Measurements from ENCODE around the gene ZFPM1. TPM values are rescaled to one million over a fixed set of nuclear protein-coding genes. Genes with fewer than 3 reads are reported as not detected.
"Not testable (repeated sequence)": the region's sequence is repeated elsewhere in the genome, so short reads cannot be mapped to it uniquely, and the experiment has no call there.

ZFPM1 gene
- polyA plus RNA-seq, 2 donors, result 0.98 to 2.6 TPM

DNA sequence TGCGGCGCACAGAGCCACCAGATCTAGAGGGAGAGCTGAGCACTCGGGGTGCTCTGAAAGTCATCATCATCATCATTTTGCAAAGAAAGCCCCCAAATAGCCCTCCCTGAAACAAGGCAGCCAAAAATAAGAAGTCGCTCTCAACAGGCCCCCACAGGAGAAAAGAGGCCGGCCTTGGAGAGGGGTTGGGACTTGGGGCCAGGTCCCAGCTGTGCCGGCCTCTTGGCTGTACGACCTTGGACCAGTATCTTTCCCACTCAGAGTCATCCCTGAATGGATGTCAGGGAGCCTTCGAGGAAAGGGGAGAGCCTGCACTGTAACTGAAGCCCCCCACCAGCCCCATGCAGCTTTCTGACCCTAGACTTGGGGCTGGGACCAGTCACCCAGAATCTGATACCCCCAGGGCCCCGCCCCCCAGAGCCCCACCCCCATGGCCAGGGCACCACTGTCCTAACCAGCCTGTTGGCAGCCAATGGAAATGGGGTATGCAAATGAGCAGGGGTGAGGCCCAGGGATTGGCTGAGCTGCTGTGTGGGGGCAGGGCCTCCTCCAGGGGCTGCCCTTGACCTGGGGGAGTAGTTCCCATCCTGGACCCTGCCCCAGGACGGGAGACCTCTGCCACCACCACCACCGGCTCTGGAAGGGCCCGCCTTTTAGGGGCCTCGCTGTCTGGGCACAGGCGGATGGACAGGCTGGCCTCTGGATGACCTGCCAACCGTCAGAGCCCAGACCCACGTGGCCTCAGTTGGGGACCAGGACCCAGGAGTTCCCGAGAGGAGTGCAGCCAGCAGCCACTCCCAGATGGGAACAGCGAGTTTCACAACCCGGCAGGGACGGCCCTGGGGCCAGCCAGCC lies 15.4 kb downstream of the ZFPM1 start:
- H3K36me3 ChIP-seq (ENCODE audit: control insufficient read depth in 2 of 2, insufficient read depth in 2 of 2, low read length in 1 of 2), result no peaks in the 10 kb centered on the region
- no peak overlapping the region for H3K27ac ChIP-seq (ENCODE audit: low read depth in 2 of 2, low read length in 1 of 2)
- H3K4me1 ChIP-seq (ENCODE audit: control insufficient read depth in 2 of 2, insufficient read depth in 2 of 2, low read length in 1 of 2), result peaks cover 2 to 4% of the 10 kb centered on the region in 2 donors
- no peak overlapping the region for H3K4me3 ChIP-seq (ENCODE audit: low read depth in 1 of 2, low read length in 2 of 2)
- WGBS, 2 donors, result 61 to 69% methylated on average over 17 to 20 of the region's 20 CpGs
- no peaks in the 10 kb centered on the region for H3K9me3 ChIP-seq (ENCODE audit: control insufficient read depth in 2 of 2, insufficient read depth in 1 of 2, low read depth in 1 of 2, low read length in 1 of 2)
- no peaks in the 10 kb centered on the region for H3K27me3 ChIP-seq (ENCODE audit: control insufficient read depth in 1 of 2, insufficient read depth in 2 of 2, low read length in 2 of 2)

DNA sequence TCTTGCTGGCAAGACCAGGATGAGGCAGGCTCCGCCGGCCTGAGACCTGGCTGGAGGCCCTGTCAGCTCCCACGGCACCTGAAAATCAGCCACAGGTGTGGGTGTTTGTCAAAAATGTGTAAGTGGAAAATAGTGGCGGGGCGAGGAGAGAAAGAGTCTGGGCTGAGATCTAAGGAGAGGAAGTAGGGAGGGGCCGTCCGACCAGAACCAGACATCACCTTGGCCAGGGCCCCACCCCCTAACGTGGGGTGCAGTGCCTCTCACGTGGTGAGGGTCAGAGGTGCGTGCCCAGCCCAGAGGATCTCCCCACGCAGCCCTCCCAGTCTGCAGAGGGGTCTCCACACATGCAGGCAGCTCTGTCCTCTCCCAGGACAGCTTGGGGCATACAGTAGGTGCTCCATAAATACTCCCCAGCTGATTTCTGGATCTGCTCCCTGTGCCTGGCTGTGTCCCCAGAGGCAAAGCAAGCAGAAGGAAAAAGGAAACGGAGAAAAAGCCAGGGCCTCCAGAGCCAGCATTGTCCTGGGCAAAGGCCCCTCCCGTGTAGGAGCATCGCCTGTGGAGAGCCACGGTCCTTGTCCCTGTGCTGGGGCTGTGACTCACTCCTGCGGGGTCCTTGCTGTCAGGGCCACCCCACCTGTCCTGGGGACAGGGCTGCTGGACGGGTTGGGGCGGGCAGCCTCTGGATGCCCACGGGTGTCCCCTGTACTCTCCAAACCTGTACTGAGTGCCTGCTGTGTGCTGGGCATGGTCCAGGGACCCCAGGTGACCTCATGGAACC lies 16.7 kb downstream of the ZFPM1 start:
- no peak overlapping the region for H3K4me3 ChIP-seq (ENCODE audit: low read depth in 1 of 2, low read length in 2 of 2)
- 60 to 63% methylated on average over 18 to 19 of the region's 19 CpGs for WGBS, 2 donors
- H3K36me3 ChIP-seq (ENCODE audit: control insufficient read depth in 2 of 2, insufficient read depth in 2 of 2, low read length in 1 of 2), result no peaks in the 10 kb centered on the region
- H3K9me3 ChIP-seq (ENCODE audit: control insufficient read depth in 2 of 2, insufficient read depth in 1 of 2, low read depth in 1 of 2, low read length in 1 of 2), result no peaks in the 10 kb centered on the region
- no peaks in the 10 kb centered on the region for H3K27me3 ChIP-seq (ENCODE audit: control insufficient read depth in 1 of 2, insufficient read depth in 2 of 2, low read length in 2 of 2)
- no peak overlapping the region for H3K27ac ChIP-seq (ENCODE audit: low read depth in 2 of 2, low read length in 1 of 2)
- peaks cover 2 to 4% of the 10 kb centered on the region in 2 donors for H3K4me1 ChIP-seq (ENCODE audit: control insufficient read depth in 2 of 2, insufficient read depth in 2 of 2, low read length in 1 of 2)

DNA sequence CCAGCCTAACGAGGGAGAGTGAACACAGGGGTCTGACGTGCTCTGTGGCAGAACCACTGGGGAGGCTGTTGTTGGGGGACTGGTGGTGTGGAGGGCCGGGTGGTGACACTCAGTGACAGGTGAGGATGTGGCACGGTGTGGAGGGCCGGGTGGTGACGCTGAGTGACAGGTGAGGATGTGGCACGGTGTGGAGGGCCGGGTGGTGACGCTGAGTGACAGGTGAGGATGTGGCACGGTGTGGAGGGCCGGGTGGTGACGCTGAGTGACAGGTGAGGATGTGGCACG lies 17.3 kb downstream of the ZFPM1 start:
- 64 to 83% methylated on average over 3 to 8 of the region's 13 CpGs for WGBS, 2 donors
- H3K9me3 ChIP-seq (ENCODE audit: control insufficient read depth in 2 of 2, insufficient read depth in 1 of 2, low read depth in 1 of 2, low read length in 1 of 2); H3K27ac ChIP-seq (ENCODE audit: low read depth in 2 of 2, low read length in 1 of 2); H3K4me1 ChIP-seq (ENCODE audit: control insufficient read depth in 2 of 2, insufficient read depth in 2 of 2, low read length in 1 of 2); H3K27me3 ChIP-seq (ENCODE audit: control insufficient read depth in 1 of 2, insufficient read depth in 2 of 2, low read length in 2 of 2); H3K4me3 ChIP-seq (ENCODE audit: low read depth in 1 of 2, low read length in 2 of 2); H3K36me3 ChIP-seq (ENCODE audit: control insufficient read depth in 2 of 2, insufficient read depth in 2 of 2, low read length in 1 of 2): not testable (repeated sequence)

DNA sequence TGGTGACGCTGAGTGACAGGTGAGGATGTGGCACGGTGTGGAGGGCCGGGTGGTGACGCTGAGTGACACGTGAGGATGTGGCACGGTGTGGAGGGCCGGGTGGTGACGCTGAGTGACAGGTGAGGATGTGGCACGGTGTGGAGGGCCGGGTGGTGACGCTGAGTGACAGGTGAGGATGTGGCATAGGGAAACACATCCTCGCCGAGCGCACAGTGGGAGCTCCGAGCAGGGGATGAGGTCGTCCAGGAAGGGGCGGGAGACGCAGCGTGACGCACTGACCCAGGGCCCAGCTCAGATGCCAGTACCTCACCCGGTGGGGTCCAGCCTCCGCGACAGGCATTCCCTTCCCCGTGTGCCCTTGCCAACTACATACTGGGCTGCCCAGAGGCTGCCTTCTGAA lies 17.6 kb downstream of the ZFPM1 start:
- not testable (repeated sequence) for H3K27ac ChIP-seq (ENCODE audit: low read depth in 2 of 2, low read length in 1 of 2); H3K36me3 ChIP-seq (ENCODE audit: control insufficient read depth in 2 of 2, insufficient read depth in 2 of 2, low read length in 1 of 2); H3K4me1 ChIP-seq (ENCODE audit: control insufficient read depth in 2 of 2, insufficient read depth in 2 of 2, low read length in 1 of 2); H3K9me3 ChIP-seq (ENCODE audit: control insufficient read depth in 2 of 2, insufficient read depth in 1 of 2, low read depth in 1 of 2, low read length in 1 of 2); H3K27me3 ChIP-seq (ENCODE audit: control insufficient read depth in 1 of 2, insufficient read depth in 2 of 2, low read length in 2 of 2); H3K4me3 ChIP-seq (ENCODE audit: low read depth in 1 of 2, low read length in 2 of 2)
- 82 to 87% methylated on average over 23 to 24 of the region's 24 CpGs for WGBS, 2 donors

DNA sequence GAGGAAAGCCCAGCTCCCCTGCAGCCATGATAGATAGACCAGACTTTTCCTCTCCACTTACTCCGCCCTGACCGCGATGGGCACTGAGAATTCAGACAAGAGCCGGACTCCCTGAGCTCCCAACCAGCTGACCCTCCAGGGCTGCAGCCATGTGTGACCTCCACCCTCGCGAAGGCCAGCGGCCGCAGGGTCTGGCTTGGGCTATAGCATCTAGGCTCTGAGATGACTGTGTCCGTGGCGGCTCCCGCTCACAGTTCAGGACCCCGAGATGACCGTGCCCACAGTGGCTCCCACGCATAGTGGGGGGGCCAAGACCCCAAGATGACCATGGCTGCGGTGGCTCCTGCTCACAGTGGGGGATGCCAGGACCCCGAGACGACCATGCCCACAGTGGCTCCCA lies 18.0 kb downstream of the ZFPM1 start:
- Histone ChIP-seq H3K27ac (ENCODE audit: low read depth in 2 of 2, low read length in 1 of 2) (no peak overlapping the region), H3K4me1 (ENCODE audit: control insufficient read depth in 2 of 2, insufficient read depth in 2 of 2, low read length in 1 of 2) (peaks cover 2 to 4% of the 10 kb centered on the region in 2 donors), H3K4me3 (ENCODE audit: low read depth in 1 of 2, low read length in 2 of 2) (no peak overlapping the region), H3K36me3 (ENCODE audit: control insufficient read depth in 2 of 2, insufficient read depth in 2 of 2, low read length in 1 of 2) (no peaks in the 10 kb centered on the region), H3K27me3 (ENCODE audit: control insufficient read depth in 1 of 2, insufficient read depth in 2 of 2, low read length in 2 of 2) (no peaks in the 10 kb centered on the region), H3K9me3 (ENCODE audit: control insufficient read depth in 2 of 2, insufficient read depth in 1 of 2, low read depth in 1 of 2, low read length in 1 of 2) (no peaks in the 10 kb centered on the region)
- 92 to 95% methylated on average over 17 of the region's 17 CpGs for WGBS, 2 donors

DNA sequence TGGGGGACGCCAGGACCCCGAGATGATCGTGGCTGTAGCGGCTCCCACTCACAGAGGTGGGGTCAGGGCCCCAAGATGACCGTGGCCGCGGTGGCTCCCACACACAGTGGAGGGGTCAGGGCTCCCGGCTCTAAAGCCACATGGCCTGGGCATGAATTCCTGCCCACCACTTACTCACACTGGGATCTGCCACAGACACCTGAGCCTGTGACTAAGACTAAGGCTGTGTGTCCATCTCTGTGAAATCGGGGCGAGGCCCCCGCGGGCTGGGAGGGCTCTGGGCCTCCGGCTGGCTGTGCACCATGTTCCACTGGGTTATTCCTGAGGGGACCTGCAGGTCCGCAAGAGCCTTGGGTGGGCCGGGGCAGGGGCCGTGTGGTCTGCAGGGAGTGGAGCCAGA lies 18.5 kb downstream of the ZFPM1 start:
- Histone ChIP-seq H3K9me3 (ENCODE audit: control insufficient read depth in 2 of 2, insufficient read depth in 1 of 2, low read depth in 1 of 2, low read length in 1 of 2) (no peaks in the 10 kb centered on the region), H3K4me3 (ENCODE audit: low read depth in 1 of 2, low read length in 2 of 2) (no peak overlapping the region), H3K27me3 (ENCODE audit: control insufficient read depth in 1 of 2, insufficient read depth in 2 of 2, low read length in 2 of 2) (no peaks in the 10 kb centered on the region), H3K4me1 (ENCODE audit: control insufficient read depth in 2 of 2, insufficient read depth in 2 of 2, low read length in 1 of 2) (peaks cover 2 to 4% of the 10 kb centered on the region in 2 donors), H3K27ac (ENCODE audit: low read depth in 2 of 2, low read length in 1 of 2) (no peak overlapping the region), H3K36me3 (ENCODE audit: control insufficient read depth in 2 of 2, insufficient read depth in 2 of 2, low read length in 1 of 2) (no peaks in the 10 kb centered on the region)
- WGBS, 2 donors, result 89 to 91% methylated on average over 16 of the region's 16 CpGs

DNA sequence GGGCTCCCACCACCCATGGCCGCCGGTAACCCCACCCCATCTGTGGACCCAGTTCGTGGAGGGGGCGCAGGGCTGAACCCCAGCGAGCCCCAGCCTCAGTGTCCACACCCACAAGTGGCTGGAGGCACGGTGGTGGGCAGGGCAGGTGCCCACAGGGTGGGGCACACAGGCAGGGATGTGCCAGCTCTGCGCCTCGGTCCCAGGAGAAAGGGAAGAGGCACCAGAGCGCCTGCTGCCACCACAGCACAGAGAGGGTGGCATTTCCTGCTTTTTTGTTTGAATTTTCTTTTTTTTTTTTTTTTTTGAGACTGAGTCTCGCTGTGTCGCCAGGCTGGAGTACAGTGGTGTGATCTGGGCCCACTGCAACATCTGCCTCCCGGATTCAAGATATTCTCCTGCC lies 19.0 kb downstream of the ZFPM1 start:
- H3K9me3 ChIP-seq (ENCODE audit: control insufficient read depth in 2 of 2, insufficient read depth in 1 of 2, low read depth in 1 of 2, low read length in 1 of 2), result no peaks in the 10 kb centered on the region
- 67 to 69% methylated on average over 12 of the region's 12 CpGs for WGBS, 2 donors
- peaks cover 2 to 4% of the 10 kb centered on the region in 2 donors for H3K4me1 ChIP-seq (ENCODE audit: control insufficient read depth in 2 of 2, insufficient read depth in 2 of 2, low read length in 1 of 2)
- no peaks in the 10 kb centered on the region for H3K27me3 ChIP-seq (ENCODE audit: control insufficient read depth in 1 of 2, insufficient read depth in 2 of 2, low read length in 2 of 2)
- H3K36me3 ChIP-seq (ENCODE audit: control insufficient read depth in 2 of 2, insufficient read depth in 2 of 2, low read length in 1 of 2), result no peaks in the 10 kb centered on the region
- H3K4me3 ChIP-seq (ENCODE audit: low read depth in 1 of 2, low read length in 2 of 2), result no peak overlapping the region
- H3K27ac ChIP-seq (ENCODE audit: low read depth in 2 of 2, low read length in 1 of 2), result no peak overlapping the region

DNA sequence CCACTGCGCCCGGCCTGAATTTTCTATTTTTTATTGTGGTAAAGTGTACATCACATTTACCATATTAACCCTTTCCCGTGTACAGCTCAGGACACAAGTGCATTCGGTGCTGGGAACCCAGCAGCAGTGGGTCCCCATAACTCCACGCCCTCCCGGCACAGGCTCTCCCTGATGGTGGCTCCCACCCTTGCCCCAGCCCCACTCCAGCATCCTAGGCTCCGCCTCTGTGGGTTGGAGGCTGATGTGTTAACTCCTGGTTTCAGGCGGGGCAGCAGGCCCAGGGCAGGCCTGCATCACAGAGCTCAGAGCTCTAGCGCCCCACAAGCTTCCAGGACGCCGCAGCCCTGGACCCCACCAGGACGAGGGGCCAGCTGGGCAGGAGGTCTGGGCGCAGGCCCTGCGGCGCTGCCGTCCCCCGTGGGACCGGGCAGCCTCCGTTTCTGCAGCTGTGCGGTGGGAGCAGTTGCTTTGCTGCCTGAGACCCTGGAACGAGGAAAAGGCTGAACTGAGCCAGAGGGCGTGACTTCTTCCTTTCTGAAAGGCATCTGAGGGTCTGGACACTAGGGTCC lies 19.6 kb downstream of the ZFPM1 start:
- 72 to 79% methylated on average over 22 of the region's 22 CpGs for WGBS, 2 donors
- no peaks in the 10 kb centered on the region for H3K36me3 ChIP-seq (ENCODE audit: control insufficient read depth in 2 of 2, insufficient read depth in 2 of 2, low read length in 1 of 2)
- no peak overlapping the region for H3K4me3 ChIP-seq (ENCODE audit: low read depth in 1 of 2, low read length in 2 of 2)
- peaks cover 2 to 4% of the 10 kb centered on the region in 2 donors for H3K4me1 ChIP-seq (ENCODE audit: control insufficient read depth in 2 of 2, insufficient read depth in 2 of 2, low read length in 1 of 2)
- no peaks in the 10 kb centered on the region for H3K27me3 ChIP-seq (ENCODE audit: control insufficient read depth in 1 of 2, insufficient read depth in 2 of 2, low read length in 2 of 2)
- H3K9me3 ChIP-seq (ENCODE audit: control insufficient read depth in 2 of 2, insufficient read depth in 1 of 2, low read depth in 1 of 2, low read length in 1 of 2), result no peaks in the 10 kb centered on the region
- no peak overlapping the region for H3K27ac ChIP-seq (ENCODE audit: low read depth in 2 of 2, low read length in 1 of 2)

DNA sequence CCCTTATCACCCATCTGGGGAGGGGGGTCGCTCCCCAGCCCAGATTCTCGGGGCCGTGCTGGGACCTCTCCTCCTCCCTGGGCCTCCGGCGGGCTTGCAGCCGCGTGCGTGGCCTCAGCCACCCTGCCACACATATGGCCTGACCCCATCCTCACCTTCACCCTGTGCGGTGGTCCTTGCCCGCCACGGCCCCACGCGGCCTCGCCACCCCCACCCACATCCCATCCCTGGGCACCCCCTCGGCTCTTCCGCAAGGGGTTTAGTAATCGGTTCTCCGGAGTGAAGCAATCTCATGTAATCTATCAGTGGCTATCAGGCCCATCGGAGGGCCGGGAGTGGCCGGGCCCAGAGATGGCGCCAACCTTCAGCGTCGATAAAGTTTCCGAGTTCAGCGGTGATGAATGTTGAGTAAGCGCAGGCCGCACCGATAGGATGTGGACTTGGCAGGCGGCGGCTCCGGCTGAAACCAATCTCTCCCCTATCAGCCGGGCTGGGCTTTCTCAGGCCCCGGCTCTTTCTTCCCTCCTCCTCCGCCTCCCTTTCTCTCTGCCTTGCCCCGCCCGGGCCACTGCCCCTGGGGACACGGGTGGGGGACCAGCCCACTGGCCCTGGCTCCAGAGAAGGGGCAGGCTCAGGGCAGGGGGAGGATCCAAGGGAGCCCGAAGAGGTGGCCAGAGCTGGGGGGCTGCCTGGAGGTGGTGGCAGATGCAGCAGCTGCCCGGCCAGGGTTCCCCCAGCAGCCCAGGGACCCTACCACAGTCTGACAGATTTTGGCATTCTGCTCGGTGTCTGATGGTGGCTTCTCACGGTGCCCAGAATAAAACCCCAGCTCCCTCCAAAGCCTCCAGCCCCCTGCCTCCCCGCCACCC lies 20.8 kb downstream of the ZFPM1 start:
- Histone ChIP-seq H3K36me3 (ENCODE audit: control insufficient read depth in 2 of 2, insufficient read depth in 2 of 2, low read length in 1 of 2) (no peaks in the 10 kb centered on the region), H3K4me3 (ENCODE audit: low read depth in 1 of 2, low read length in 2 of 2) (no peak overlapping the region), H3K27me3 (ENCODE audit: control insufficient read depth in 1 of 2, insufficient read depth in 2 of 2, low read length in 2 of 2) (no peaks in the 10 kb centered on the region), H3K4me1 (ENCODE audit: control insufficient read depth in 2 of 2, insufficient read depth in 2 of 2, low read length in 1 of 2) (peaks cover 2 to 4% of the 10 kb centered on the region in 2 donors), H3K27ac (ENCODE audit: low read depth in 2 of 2, low read length in 1 of 2) (no peak overlapping the region), H3K9me3 (ENCODE audit: control insufficient read depth in 2 of 2, insufficient read depth in 1 of 2, low read depth in 1 of 2, low read length in 1 of 2) (no peaks in the 10 kb centered on the region)
- WGBS, 2 donors, result 79 to 83% methylated on average over 42 to 43 of the region's 43 CpGs

Data from esophagus (tissue), 2 donors.